ENCODE results near the gene TRIM36. TPM values are rescaled to one million over a fixed set of nuclear protein-coding genes. Genes with fewer than 3 reads are reported as not detected.

TRIM36 gene
- polyA plus RNA-seq, 5 donors, result 1.1 to 2.0 (median 1.6) TPM

Other genes starting within 250 kb of the TRIM36 start
- gene PGGT1B, start 93.0 kb upstream of the TRIM36 start, polyA plus RNA-seq (ENCODE audit: insufficient read depth in 1 of 5, insufficient read length in 5 of 5, low replicate concordance in 1 of 5), result 10 to 100 TPM; 21.7 to 37.7 (median 32.9) TPM
- gene CCDC112, start 126.7 kb upstream of the TRIM36 start, polyA plus RNA-seq (ENCODE audit: insufficient read depth in 1 of 5, insufficient read length in 5 of 5, low replicate concordance in 1 of 5), result 10 to 100 TPM; 12.5 to 19.9 (median 19.3) TPM

Measured in right lung (tissue), 5 donors.